B cell (primary cell): ENCODE measurements around the gene NUDT16L1.

ENCODE experiments used
- EZH2 ChIP-seq: IDR thresholded peaks from 2 replicates; pipeline ENCODE4 v1.6.1; 2012; ENCODE audit warnings: borderline replicate concordance, low read depth, mild to moderate bottlenecking, moderate library complexity, low read length; ENCODE audit not compliant: insufficient read depth, poor library complexity, severe bottlenecking
- TF ChIP-seq, protein P1 (sequence below): fragments of 200-600 bp; IDR thresholded peaks from one replicate; pipeline ENCODE4 v1.8.0; 2022; ENCODE audit warnings: antibody characterized with exemption, mild to moderate bottlenecking

DNA sequence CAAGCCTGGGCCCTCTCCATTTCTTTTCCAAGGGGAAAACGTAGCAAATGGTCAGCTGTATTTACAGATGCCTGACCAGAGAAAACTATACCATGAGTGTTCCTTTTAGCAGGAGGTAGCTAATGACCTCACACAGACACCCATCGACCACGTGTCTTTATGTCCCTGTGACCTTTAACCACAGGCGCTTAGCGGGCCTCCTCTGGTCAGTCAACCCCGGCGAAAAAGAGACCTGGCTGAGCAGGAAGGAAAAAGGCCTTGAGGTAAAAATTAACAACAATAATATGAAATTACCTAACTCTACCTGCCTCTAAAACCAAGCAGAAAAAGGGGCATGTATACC lies 9.1 kb downstream of the NUDT16L1 start:
- TF ChIP-seq, protein P1, sequence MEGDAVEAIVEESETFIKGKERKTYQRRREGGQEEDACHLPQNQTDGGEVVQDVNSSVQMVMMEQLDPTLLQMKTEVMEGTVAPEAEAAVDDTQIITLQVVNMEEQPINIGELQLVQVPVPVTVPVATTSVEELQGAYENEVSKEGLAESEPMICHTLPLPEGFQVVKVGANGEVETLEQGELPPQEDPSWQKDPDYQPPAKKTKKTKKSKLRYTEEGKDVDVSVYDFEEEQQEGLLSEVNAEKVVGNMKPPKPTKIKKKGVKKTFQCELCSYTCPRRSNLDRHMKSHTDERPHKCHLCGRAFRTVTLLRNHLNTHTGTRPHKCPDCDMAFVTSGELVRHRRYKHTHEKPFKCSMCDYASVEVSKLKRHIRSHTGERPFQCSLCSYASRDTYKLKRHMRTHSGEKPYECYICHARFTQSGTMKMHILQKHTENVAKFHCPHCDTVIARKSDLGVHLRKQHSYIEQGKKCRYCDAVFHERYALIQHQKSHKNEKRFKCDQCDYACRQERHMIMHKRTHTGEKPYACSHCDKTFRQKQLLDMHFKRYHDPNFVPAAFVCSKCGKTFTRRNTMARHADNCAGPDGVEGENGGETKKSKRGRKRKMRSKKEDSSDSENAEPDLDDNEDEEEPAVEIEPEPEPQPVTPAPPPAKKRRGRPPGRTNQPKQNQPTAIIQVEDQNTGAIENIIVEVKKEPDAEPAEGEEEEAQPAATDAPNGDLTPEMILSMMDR: no peak
- no peak for TF ChIP-seq EZH2
